Fibroblast of villous mesenchyme (primary cell): Measurements from ENCODE around the gene MED13L. TPM values are rescaled to one million over a fixed set of nuclear protein-coding genes. Genes with fewer than 3 reads are reported as not detected.

ENCODE experiments used
- DNase-seq: peaks from one replicate; pipeline ENCODE4 v3.0.0-alpha.2; 2010; ENCODE audit warnings: low read depth
- H3K4me3 ChIP-seq: 2 replicates; pipeline ENCODE4 v1.5.1; 2011; ENCODE audit warnings: low read depth, mild to moderate bottlenecking, low read length
- total RNA-seq: library from RNA; depleted of rRNA; stranded (reverse); fragments of >200 nt; gene quantifications from 2 replicates; pipeline ENCODE4 v1.2.3, GENCODE V29; 2012
- TF ChIP-seq, protein P1 (sequence below): IDR thresholded peaks from 2 replicates; pipeline ENCODE4 v1.5.1; 2012; ENCODE audit warnings: low read depth, mild to moderate bottlenecking, low read length; ENCODE audit not compliant: insufficient read depth

Gene MED13L
- total RNA-seq, 1 donor = 189 TPM

DNA sequence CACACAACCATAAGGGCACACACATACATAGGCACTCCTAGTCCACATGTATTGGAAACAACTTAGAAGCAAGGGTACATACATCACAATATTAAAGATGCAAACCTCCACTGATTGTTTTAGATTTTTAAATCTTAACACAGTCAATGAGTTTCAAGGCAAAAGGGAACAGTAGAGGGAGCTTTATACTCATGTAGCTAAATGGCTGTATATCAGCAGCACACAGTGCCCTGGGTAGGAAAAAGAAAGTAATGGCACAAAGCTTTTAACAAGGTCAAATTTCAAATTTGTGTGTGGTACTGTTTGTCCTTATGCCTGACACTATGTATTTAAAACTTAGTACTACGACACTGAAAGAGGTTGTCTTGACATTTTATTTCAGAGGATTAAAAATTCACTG is 262.0 kb downstream of the MED13L start:
- no peak overlapping the region for H3K4me3 ChIP-seq
- TF ChIP-seq, protein P1, sequence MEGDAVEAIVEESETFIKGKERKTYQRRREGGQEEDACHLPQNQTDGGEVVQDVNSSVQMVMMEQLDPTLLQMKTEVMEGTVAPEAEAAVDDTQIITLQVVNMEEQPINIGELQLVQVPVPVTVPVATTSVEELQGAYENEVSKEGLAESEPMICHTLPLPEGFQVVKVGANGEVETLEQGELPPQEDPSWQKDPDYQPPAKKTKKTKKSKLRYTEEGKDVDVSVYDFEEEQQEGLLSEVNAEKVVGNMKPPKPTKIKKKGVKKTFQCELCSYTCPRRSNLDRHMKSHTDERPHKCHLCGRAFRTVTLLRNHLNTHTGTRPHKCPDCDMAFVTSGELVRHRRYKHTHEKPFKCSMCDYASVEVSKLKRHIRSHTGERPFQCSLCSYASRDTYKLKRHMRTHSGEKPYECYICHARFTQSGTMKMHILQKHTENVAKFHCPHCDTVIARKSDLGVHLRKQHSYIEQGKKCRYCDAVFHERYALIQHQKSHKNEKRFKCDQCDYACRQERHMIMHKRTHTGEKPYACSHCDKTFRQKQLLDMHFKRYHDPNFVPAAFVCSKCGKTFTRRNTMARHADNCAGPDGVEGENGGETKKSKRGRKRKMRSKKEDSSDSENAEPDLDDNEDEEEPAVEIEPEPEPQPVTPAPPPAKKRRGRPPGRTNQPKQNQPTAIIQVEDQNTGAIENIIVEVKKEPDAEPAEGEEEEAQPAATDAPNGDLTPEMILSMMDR = peak; percentile 68
- DNase-seq = peak; percentile 70

DNA sequence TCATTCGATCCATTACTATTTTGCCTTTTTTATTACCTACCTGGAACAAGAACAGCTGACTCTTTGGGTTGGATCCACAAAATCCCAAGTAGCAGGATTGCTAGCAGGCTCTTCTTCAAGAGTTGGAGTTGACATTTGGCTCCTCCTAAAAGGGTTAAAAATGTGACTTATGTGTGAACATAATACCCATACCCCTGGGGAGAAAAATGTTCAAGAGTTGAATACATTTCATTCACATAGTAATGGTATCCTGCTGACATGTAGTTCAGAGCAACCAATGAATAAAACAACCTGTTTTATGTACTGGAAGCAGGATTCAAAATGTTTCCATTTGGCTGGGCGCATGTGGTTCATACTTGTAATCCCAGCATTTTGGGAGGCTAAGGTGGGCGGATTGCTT is 264.7 kb downstream of the MED13L start:
- no peak overlapping the region for H3K4me3 ChIP-seq
- TF ChIP-seq, protein P1 = no peak
- no peak for DNase-seq

DNA sequence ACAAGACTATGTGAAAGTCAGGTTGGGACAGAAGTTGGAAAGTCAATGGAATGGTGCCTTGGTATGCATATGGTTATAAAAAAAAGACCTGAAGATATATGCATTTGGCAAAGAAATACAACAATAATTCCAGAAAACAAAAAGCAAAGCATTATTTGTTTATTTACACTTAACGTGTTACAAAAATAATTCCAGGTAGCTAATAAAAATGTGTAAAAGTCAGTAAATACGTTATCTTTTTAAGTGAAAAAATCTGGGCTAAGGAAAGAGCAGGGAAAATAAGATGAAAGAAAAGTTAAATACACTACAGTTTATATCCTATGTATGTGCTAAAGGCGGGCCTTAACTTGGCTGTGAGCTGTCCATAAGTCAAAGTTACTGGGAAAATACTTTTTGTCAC is 266.3 kb downstream of the MED13L start:
- DNase-seq = no peak
- TF ChIP-seq, protein P1 = no peak
- no peak overlapping the region for H3K4me3 ChIP-seq

DNA sequence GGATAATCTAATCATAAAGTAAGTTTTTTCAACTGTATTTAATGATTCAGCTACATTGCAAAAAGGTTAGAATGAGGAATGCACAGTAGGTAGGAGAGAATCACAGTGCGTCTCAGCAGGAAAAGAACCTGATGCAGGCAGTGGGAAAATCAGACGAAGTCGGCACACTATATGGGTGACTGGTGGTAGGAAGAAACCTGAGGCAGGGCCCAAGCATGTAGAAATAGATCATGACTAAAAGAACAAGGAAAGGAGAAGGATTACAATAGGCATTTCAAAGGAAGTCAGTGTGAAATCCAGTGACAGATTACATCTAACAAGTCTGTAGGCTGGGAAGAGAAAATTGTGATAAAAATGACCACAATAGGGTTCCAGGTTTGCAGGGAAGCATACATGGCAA is 267.0 kb downstream of the MED13L start:
- no peak for DNase-seq
- TF ChIP-seq, protein P1 = no peak
- H3K4me3 ChIP-seq = no peak overlapping the region

DNA sequence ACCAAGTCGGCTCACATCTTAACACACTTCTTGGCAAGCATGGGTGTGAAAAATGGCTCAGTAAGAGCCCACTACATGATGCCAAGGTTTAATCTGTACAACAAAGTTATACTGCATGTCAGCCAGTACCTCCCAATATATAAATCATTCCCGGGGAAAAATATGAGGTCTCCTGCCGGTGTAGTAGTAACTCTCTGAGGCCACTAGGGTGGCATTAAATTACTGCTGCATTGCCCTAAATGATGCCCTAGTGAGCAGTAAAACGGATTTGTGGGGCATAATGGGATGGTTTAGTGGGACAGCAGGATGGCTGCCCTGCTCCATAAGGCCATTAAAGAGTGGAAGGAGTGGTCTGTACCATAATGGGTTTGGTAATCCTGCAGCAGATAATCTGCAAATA is 267.7 kb downstream of the MED13L start:
- no peak for DNase-seq
- H3K4me3 ChIP-seq = no peak overlapping the region
- TF ChIP-seq, protein P1 = peak; percentile 41

DNA sequence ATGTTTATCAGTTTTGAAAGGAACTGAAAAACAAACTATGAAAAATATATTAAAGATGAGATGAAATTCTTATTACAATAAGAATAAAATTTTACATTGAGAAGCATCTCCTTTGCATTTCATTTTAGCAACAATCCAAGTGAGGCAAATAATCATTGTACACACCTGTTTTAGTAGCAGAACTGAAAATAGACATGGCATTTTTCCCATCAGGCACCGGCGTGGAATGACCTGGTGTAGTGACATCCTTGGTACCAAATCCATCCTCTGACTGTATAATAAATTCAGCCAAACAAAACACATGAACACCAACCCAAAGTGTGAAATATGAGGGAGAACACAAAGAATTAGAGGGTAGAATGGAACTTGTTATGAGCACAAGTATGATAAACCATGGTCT is 271.4 kb downstream of the MED13L start:
- H3K4me3 ChIP-seq = no peak overlapping the region
- DNase-seq = no peak
- TF ChIP-seq, protein P1 = no peak

DNA sequence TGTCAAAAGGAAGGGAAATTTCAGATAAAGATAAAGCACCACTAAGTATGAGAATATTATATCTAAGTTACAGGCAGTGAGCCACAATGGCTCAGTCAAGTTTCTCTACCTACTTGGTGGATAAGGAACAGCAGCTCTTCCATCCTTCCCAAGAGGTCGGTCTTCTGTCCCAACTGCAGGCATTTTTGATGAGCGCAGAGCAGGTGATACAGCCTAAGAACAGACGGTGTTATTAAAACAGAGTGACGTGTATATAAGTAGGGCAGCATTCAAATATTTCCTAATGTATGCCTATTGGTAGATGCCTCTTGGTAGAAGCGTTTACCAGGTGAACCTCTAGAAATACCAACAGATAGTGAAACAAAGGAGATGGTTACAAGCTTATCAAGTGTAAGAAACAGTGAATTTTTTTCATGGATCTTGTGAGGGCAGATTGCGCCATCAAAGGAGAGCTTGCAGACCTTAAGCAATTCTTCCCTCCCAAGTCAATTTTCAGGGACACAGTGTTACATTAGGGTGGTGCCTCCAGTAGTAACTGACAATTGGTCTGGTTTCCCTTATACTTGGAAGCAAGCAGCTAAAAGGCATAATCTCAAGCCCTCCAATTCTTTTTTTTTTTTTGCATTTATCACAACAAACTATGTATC is 274.5 kb downstream of the MED13L start:
- H3K4me3 ChIP-seq = no peak overlapping the region
- TF ChIP-seq, protein P1 = no peak
- DNase-seq = peak; percentile 74
